Measurements from ENCODE around the gene UBE2O.

DNA sequence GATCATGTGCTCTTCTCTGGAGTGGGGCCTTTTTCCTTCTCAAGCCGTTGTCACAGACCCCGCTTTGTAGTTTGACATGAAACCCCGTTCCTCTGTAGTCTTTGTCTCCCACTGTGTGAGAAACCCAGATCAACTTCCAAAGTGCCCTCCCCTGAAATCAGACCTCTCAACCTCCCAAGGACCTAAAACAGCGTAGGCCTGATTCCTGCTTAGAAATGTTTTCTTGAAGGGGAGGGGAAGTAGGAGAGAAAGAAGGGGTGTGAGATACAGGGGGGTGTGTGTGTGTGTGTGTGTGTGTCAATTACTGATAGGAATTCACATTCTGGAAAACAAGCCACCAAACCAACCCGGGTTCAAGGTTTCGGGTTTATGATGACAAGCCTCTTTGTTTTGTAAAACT, 1.4 kb downstream of the UBE2O start:
- TF ChIP-seq CTCF (IDR thresholded peaks at IDR 0.05; ENCODE audit: low read depth, low read length, missing input control): no peak
- no peak for TF ChIP-seq YY1 (IDR thresholded peaks at IDR 0.05)
- TF ChIP-seq, protein P1, sequence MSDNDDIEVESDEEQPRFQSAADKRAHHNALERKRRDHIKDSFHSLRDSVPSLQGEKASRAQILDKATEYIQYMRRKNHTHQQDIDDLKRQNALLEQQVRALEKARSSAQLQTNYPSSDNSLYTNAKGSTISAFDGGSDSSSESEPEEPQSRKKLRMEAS (IDR thresholded peaks at IDR 0.05): no peak
- TF ChIP-seq SP1 (IDR thresholded peaks at IDR 0.05): no peak
- no peak for TF ChIP-seq REST (IDR thresholded peaks at IDR 0.05)
- TF ChIP-seq EGR1 (IDR thresholded peaks at IDR 0.05; ENCODE audit: low read depth in 2 of 2): no peak
- no peak for TF ChIP-seq JUND (IDR thresholded peaks at IDR 0.05)
- no peak for TF ChIP-seq RAD21 (IDR thresholded peaks at IDR 0.05)
- no peak for TF ChIP-seq ZBTB33 (IDR thresholded peaks at IDR 0.05)
- no peak for TF ChIP-seq FOXA2 (IDR thresholded peaks at IDR 0.05)
- no peak for TF ChIP-seq TAF1 (conservative IDR thresholded peaks at IDR 0.05)
- TF ChIP-seq RXRA (IDR thresholded peaks at IDR 0.05): no peak
- TF ChIP-seq FOXA1 (IDR thresholded peaks at IDR 0.05): no peak
- TF ChIP-seq NR2F2 (IDR thresholded peaks at IDR 0.05): no peak

All from liver (tissue), 3 donors.